Liver (tissue), 9 donors: Measurements from ENCODE around the gene GAB2. TPM values are rescaled to one million over a fixed set of nuclear protein-coding genes. Genes with fewer than 3 reads are reported as not detected.

Experiments
- DNase-seq: peaks from one replicate; pipeline ENCODE4 v3.0.0-alpha.2; 2017; ENCODE audit warnings: low spot score
- H3K27ac ChIP-seq, 2 donors: one replicate each; pipeline ENCODE4 v1.7.0; 2013; ENCODE audit warnings: inconsistent platforms in 2 of 2, low read length in 2 of 2, control low read depth in 1 of 2, low read depth in 1 of 2, mild to moderate bottlenecking in 1 of 2
- H3K27me3 ChIP-seq, 4 donors: one replicate each; pipeline versions ENCODE4 v1.6.1 to v1.7.0; 2013; ENCODE audit warnings: low read length in 3 of 4, inconsistent platforms in 1 of 4, mild to moderate bottlenecking in 1 of 4, moderate library complexity in 1 of 4; ENCODE audit not compliant: control insufficient read depth in 4 of 4, insufficient read depth in 4 of 4
- H3K36me3 ChIP-seq, 4 donors: one replicate each; pipeline versions ENCODE4 v1.6.1 to v1.7.0; 2013; ENCODE audit warnings: low read length in 3 of 4, mild to moderate bottlenecking in 3 of 4, low read depth in 1 of 4, moderate library complexity in 1 of 4; ENCODE audit not compliant: control insufficient read depth in 4 of 4, insufficient read depth in 3 of 4
- H3K4me1 ChIP-seq, 4 donors: one replicate each; pipeline versions ENCODE4 v1.6.1 to v1.7.0; 2013; ENCODE audit warnings: low read length in 3 of 4, mild to moderate bottlenecking in 3 of 4, moderate library complexity in 1 of 4; ENCODE audit not compliant: control insufficient read depth in 4 of 4, insufficient read depth in 4 of 4
- H3K4me3 ChIP-seq, 3 donors: one replicate each; pipeline versions ENCODE4 v1.6.1 to v1.7.0; 2013; ENCODE audit warnings: low read length in 3 of 3, control low read depth in 1 of 3, low read depth in 1 of 3, mild to moderate bottlenecking in 1 of 3
- H3K9ac ChIP-seq, 2 donors: one replicate each; pipeline ENCODE4 v1.7.0; 2013; ENCODE audit warnings: low read length in 2 of 2, mild to moderate bottlenecking in 2 of 2, moderate library complexity in 2 of 2, control low read depth in 1 of 2, low read depth in 1 of 2
- H3K9me3 ChIP-seq, 4 donors: one replicate each; pipeline versions ENCODE4 v1.6.1 to v1.7.0; 2013; ENCODE audit warnings: low read length in 3 of 4; ENCODE audit not compliant: control insufficient read depth in 4 of 4
- ATF3 ChIP-seq: IDR thresholded peaks from 2 replicates; pipeline ENCODE4 v1.6.1; 2016; ENCODE audit warnings: antibody characterized with exemption
- CTCF ChIP-seq: fragments of 150-350 bp; IDR thresholded peaks from 2 replicates; pipeline ENCODE4 v1.5.1; 2017; ENCODE audit warnings: improper control_type of control experiment, low read depth, low read length; ENCODE audit not compliant: missing input control
- EGR1 ChIP-seq, 2 donors: IDR thresholded peaks; 2 replicates each; pipeline ENCODE4 v1.6.1; 2016 to 2018; ENCODE audit warnings: antibody characterized with exemption in 2 of 2, low read depth in 2 of 2
- HNF4A ChIP-seq, 2 donors: conservative IDR thresholded peaks; 2 replicates each; pipeline ENCODE4 v1.6.1; 2016; ENCODE audit warnings: antibody characterized with exemption in 2 of 2, mild to moderate bottlenecking in 2 of 2
- HNF4G ChIP-seq: IDR thresholded peaks from 2 replicates; pipeline ENCODE4 v1.6.1; 2016; ENCODE audit warnings: antibody characterized with exemption
- JUND ChIP-seq, 2 donors: IDR thresholded peaks; 2 replicates each; pipeline ENCODE4 v1.6.1; 2016; ENCODE audit warnings: antibody characterized with exemption in 2 of 2
- NR2F2 ChIP-seq: IDR thresholded peaks from 2 replicates; pipeline ENCODE4 v1.6.1; 2016; ENCODE audit warnings: antibody characterized with exemption
- RAD21 ChIP-seq, 2 donors: IDR thresholded peaks; 2 replicates each; pipeline ENCODE4 v1.6.1; 2016; ENCODE audit warnings: antibody characterized with exemption in 2 of 2, mild to moderate bottlenecking in 2 of 2
- REST ChIP-seq: IDR thresholded peaks from 2 replicates; pipeline ENCODE4 v1.6.1; 2016; ENCODE audit warnings: antibody characterized with exemption, mild to moderate bottlenecking
- RXRA ChIP-seq, 2 donors: IDR thresholded peaks; 2 replicates each; pipeline ENCODE4 v1.6.1; 2017 to 2018; ENCODE audit warnings: antibody characterized with exemption in 2 of 2, mild to moderate bottlenecking in 1 of 2
- SP1 ChIP-seq: IDR thresholded peaks from 2 replicates; pipeline ENCODE4 v1.6.1; 2018; ENCODE audit warnings: antibody characterized with exemption, mild to moderate bottlenecking
- YY1 ChIP-seq: IDR thresholded peaks from 2 replicates; pipeline ENCODE4 v1.6.1; 2016; ENCODE audit warnings: antibody characterized with exemption, mild to moderate bottlenecking
- WGBS: extraction: QIAGEN DNeasy Blood & Tissue Kit; methylation state at CpG from one replicate; pipeline ENCODE4 v1.1.7; 2013; 5-methylcytosine and 5-hydroxymethylcytosine counted together
- polyA plus RNA-seq, 2 donors: library from polyadenylated mRNA; stranded (reverse) in 1 of 2; unstranded in 1 of 2; fragments of 200-250 nt in 1 of 2; fragments of >200 nt in 1 of 2; fragmentation: Nextera tagmentation in 1 of 2; extraction: Ambion mirVana in 1 of 2; gene quantifications; one replicate each; pipeline versions ENCODE4 v1.2.1 to v1.2.3, GENCODE V29; 2013 to 2015
- total RNA-seq, 2 donors: library from RNA; depleted of rRNA; stranded (reverse); fragments of >200 nt; gene quantifications; one replicate each; pipeline ENCODE4 v1.2.3, GENCODE V29; 2014
- TF ChIP-seq, protein P1 (sequence below): IDR thresholded peaks from 2 replicates; pipeline ENCODE4 v1.6.1; 2016; ENCODE audit warnings: antibody characterized with exemption
- TF ChIP-seq, protein P2 (sequence below): IDR thresholded peaks from 2 replicates; pipeline ENCODE4 v1.6.1; 2016; ENCODE audit warnings: antibody characterized with exemption
- donor health status: healthy.
- donor health status: healthy.
- donor health status: healthy.
- donor health status: healthy.
- donor health status: healthy.

Gene GAB2
- total and polyA plus RNA-seq, 4 donors = 1.3 to 3.6 (median 2.5) TPM

DNA sequence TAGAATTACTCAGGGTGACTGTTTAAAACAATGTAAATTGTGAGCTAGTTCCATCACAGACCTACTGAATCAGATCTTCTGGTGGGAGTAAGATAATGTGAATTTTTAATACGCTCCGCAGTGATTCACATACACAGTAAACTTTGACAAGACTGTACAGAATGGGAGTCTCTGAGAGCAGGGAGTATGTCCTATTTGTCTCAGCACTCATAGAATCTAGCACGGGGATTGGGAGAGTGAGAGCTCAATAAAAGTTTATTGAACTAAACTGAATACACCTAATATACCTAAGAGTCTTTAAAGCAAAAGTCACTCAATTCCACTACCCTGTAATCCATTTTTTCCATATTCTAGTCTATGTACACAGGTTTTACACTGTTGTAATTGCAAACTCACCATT is 11.2 kb upstream of the GAB2 start:
- Histone ChIP-seq H3K27me3 (no peaks in the 10 kb centered on the region), H3K27ac (no peak overlapping the region), H3K4me1 (no peaks in the 10 kb centered on the region), H3K9ac (no peak overlapping the region), H3K4me3 (no peak overlapping the region), H3K36me3 (no peaks in the 10 kb centered on the region), H3K9me3 (no peaks in the 10 kb centered on the region)
- TF ChIP-seq HNF4A (conservative IDR thresholded peaks at IDR 0.05) = no peak
- TF ChIP-seq ATF3 = no peak
- no peak for TF ChIP-seq NR2F2
- no peak for TF ChIP-seq HNF4G
- TF ChIP-seq CTCF = no peak
- no peak for TF ChIP-seq RXRA (IDR thresholded peaks at IDR 0.05)
- no peak for DNase-seq
- 89% methylated on average over 3 of the region's 3 CpGs for WGBS

DNA sequence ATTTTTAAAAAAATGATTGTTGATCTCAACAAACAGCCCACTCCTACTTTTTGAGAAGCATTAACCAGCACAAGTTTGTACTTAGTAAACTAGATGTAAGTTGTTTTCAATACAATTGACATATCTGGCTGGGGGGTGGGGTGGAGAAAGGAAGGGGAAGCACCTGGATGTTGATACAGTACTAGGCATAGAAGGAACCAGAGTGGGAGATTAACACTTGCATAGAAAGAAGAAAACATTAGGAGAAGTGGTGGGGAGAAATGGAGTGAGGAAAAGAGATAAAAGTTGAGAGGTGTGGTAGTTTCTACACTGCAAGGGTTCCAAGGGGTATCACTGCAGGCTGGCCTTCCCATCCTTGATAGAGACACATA is 10.6 kb upstream of the GAB2 start:
- no peak for DNase-seq
- Histone ChIP-seq H3K36me3 (no peaks in the 10 kb centered on the region), H3K9me3 (no peaks in the 10 kb centered on the region), H3K27me3 (no peaks in the 10 kb centered on the region), H3K27ac (no peak overlapping the region), H3K9ac (no peak overlapping the region), H3K4me1 (no peaks in the 10 kb centered on the region), H3K4me3 (no peak overlapping the region)
- TF ChIP-seq ATF3 (no peak), CTCF (no peak), HNF4A (conservative IDR thresholded peaks at IDR 0.05) (no peak), JUND (IDR thresholded peaks at IDR 0.05) (no peak), SP1 (no peak), RAD21 (IDR thresholded peaks at IDR 0.05) (no peak), YY1 (no peak), EGR1 (IDR thresholded peaks at IDR 0.05; ENCODE audit: low read depth in 2 of 2) (no peak), REST (no peak)
- TF ChIP-seq, protein P1, sequence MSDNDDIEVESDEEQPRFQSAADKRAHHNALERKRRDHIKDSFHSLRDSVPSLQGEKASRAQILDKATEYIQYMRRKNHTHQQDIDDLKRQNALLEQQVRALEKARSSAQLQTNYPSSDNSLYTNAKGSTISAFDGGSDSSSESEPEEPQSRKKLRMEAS = no peak
- TF ChIP-seq, protein P2, sequence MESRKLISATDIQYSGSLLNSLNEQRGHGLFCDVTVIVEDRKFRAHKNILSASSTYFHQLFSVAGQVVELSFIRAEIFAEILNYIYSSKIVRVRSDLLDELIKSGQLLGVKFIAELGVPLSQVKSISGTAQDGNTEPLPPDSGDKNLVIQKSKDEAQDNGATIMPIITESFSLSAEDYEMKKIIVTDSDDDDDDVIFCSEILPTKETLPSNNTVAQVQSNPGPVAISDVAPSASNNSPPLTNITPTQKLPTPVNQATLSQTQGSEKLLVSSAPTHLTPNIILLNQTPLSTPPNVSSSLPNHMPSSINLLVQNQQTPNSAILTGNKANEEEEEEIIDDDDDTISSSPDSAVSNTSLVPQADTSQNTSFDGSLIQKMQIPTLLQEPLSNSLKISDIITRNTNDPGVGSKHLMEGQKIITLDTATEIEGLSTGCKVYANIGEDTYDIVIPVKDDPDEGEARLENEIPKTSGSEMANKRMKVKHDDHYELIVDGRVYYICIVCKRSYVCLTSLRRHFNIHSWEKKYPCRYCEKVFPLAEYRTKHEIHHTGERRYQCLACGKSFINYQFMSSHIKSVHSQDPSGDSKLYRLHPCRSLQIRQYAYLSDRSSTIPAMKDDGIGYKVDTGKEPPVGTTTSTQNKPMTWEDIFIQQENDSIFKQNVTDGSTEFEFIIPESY = no peak
